ENCODE data around the gene TNS4.

DNA sequence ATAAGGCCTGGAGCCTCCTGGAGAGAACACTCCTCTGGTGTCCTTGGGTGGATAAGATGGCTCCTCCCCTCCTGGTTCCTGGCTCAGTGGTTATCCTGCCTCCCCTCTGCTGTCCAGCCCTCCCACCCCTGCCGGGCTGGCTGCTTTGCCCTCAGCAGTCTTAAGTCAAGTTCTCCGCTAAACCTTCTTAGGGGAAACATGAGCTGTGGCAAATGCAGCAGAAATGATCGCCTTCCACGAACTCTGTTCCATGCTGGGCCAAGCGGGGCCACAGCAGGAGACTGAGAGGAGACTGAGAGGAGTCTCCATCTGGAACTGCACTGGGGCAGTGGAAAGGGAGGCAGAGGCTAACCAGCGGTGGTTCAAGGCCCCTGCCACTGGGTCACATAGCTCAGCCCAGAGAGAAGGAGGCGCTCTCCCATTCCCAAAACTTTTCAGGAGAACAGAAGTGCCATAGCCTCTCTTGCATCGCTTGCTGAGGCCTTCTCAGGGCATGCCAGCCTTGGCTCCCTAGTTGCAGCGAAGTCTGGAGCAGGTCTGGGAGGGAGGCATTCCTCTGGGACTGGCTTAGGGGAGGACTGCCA, 26.9 kb downstream of the TNS4 start:
- TF ChIP-seq, protein P1, sequence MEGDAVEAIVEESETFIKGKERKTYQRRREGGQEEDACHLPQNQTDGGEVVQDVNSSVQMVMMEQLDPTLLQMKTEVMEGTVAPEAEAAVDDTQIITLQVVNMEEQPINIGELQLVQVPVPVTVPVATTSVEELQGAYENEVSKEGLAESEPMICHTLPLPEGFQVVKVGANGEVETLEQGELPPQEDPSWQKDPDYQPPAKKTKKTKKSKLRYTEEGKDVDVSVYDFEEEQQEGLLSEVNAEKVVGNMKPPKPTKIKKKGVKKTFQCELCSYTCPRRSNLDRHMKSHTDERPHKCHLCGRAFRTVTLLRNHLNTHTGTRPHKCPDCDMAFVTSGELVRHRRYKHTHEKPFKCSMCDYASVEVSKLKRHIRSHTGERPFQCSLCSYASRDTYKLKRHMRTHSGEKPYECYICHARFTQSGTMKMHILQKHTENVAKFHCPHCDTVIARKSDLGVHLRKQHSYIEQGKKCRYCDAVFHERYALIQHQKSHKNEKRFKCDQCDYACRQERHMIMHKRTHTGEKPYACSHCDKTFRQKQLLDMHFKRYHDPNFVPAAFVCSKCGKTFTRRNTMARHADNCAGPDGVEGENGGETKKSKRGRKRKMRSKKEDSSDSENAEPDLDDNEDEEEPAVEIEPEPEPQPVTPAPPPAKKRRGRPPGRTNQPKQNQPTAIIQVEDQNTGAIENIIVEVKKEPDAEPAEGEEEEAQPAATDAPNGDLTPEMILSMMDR (IDR thresholded peaks at IDR 0.05 in 2 of 3, conservative IDR thresholded peaks at IDR 0.05 in 1 of 3; ENCODE audit: borderline replicate concordance in 1 of 3, insufficient read depth in 1 of 3, low read depth in 2 of 3, low read length in 2 of 3), result no peak
- TF ChIP-seq SP1 (IDR thresholded peaks at IDR 0.05; ENCODE audit: low read depth) (no peak), ELF1 (IDR thresholded peaks at IDR 0.05; ENCODE audit: borderline replicate concordance, low read depth) (no peak), YY1 (IDR thresholded peaks at IDR 0.05; ENCODE audit: extremely low read depth, insufficient replicate concordance, low read depth, low read length) (no peak), POLR2A (IDR thresholded peaks at IDR 0.05; ENCODE audit: borderline replicate concordance, extremely low read depth, insufficient read depth, insufficient read length) (no peak), EZH2 (IDR thresholded peaks at IDR 0.05) (no peak), ZNF274 (IDR thresholded peaks at IDR 0.05; ENCODE audit: low read depth, low read length) (no peak)
- TF ChIP-seq, protein P2, sequence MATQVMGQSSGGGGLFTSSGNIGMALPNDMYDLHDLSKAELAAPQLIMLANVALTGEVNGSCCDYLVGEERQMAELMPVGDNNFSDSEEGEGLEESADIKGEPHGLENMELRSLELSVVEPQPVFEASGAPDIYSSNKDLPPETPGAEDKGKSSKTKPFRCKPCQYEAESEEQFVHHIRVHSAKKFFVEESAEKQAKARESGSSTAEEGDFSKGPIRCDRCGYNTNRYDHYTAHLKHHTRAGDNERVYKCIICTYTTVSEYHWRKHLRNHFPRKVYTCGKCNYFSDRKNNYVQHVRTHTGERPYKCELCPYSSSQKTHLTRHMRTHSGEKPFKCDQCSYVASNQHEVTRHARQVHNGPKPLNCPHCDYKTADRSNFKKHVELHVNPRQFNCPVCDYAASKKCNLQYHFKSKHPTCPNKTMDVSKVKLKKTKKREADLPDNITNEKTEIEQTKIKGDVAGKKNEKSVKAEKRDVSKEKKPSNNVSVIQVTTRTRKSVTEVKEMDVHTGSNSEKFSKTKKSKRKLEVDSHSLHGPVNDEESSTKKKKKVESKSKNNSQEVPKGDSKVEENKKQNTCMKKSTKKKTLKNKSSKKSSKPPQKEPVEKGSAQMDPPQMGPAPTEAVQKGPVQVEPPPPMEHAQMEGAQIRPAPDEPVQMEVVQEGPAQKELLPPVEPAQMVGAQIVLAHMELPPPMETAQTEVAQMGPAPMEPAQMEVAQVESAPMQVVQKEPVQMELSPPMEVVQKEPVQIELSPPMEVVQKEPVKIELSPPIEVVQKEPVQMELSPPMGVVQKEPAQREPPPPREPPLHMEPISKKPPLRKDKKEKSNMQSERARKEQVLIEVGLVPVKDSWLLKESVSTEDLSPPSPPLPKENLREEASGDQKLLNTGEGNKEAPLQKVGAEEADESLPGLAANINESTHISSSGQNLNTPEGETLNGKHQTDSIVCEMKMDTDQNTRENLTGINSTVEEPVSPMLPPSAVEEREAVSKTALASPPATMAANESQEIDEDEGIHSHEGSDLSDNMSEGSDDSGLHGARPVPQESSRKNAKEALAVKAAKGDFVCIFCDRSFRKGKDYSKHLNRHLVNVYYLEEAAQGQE (IDR thresholded peaks at IDR 0.05; ENCODE audit: low read depth), result no peak
- TF ChIP-seq, protein P3, sequence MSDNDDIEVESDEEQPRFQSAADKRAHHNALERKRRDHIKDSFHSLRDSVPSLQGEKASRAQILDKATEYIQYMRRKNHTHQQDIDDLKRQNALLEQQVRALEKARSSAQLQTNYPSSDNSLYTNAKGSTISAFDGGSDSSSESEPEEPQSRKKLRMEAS (IDR thresholded peaks at IDR 0.05), result no peak
